Caki2 (cell line): ENCODE data around the gene GULP1. TPM values are rescaled to one million over a fixed set of nuclear protein-coding genes. Genes with fewer than 3 reads are reported as not detected.
"Not testable (repeated sequence)": the region's sequence is repeated elsewhere in the genome, so short reads cannot be mapped to it uniquely, and the experiment has no call there.

Experiments used
- DNase-seq: peaks from one replicate; pipeline ENCODE4 v3.0.0-alpha.2; 2015; ENCODE audit warnings: low read depth
- in situ Hi-C: cut with HindIII; loops from 2 replicates; pipeline ENCODE4 v1.10.0; 2016; ENCODE audit warnings: low sequenced_read_pairs, low pct_unique_long_range_greater_than_20kb, mixed read lengths
- total RNA-seq: library from RNA; depleted of rRNA; stranded (reverse); fragments of >200 nt; shearing (Covaris generic); gene quantifications from 2 replicates; pipeline ENCODE4 v1.2.3, GENCODE V29; 2014; ENCODE audit warnings: low replicate concordance

GULP1 gene
- total RNA-seq, 1 experiment from 2014 or later = 144 TPM

GRCh38 chr2:188527581-188527993 lies 235.9 kb downstream of the GULP1 start:
- no peak for DNase-seq
- in situ Hi-C loops = no loop called here

- in situ Hi-C loops = no loop called here
- no peak for DNase-seq
These were observed 238.0 kb downstream of the GULP1 start for GRCh38 chr2:188529710-188530109.

- in situ Hi-C loops = no loop called here
These were observed 243.2 kb downstream of the GULP1 start for GRCh38 chr2:188534875-188535274.

GRCh38 chr2:188551671-188552070 lies 260.0 kb downstream of the GULP1 start:
- no peak for DNase-seq
- in situ Hi-C loops = no loop called here

More at GRCh38 chr2:188534875-188535274, 243.2 kb downstream of the GULP1 start:
- no peak for DNase-seq

GRCh38 chr2:188557081-188557480 lies 265.4 kb downstream of the GULP1 start:
- in situ Hi-C loops = no loop called here
- no peak for DNase-seq

GRCh38 chr2:188559455-188559854 lies 267.8 kb downstream of the GULP1 start:
- DNase-seq, in situ Hi-C loops: not testable (repeated sequence)

- no peak for DNase-seq
- in situ Hi-C loops = no loop called here
These were observed 269.9 kb downstream of the GULP1 start for GRCh38 chr2:188561473-188561979.

GRCh38 chr2:188569431-188570165 lies 277.9 kb downstream of the GULP1 start:
- DNase-seq = no peak
- in situ Hi-C loops = no loop called here

GRCh38 chr2:188570370-188570769 lies 278.7 kb downstream of the GULP1 start:
- no peak for DNase-seq
- in situ Hi-C loops = no loop called here

GRCh38 chr2:188571543-188572303 lies 280.0 kb downstream of the GULP1 start:
- DNase-seq = no peak

GRCh38 chr2:188572592-188572991 lies 280.9 kb downstream of the GULP1 start:
- in situ Hi-C loops = no loop called here
- DNase-seq = no peak

More at GRCh38 chr2:188571543-188572303, 280.0 kb downstream of the GULP1 start:
- in situ Hi-C loops = no loop called here

GRCh38 chr2:188573453-188573852 lies 281.8 kb downstream of the GULP1 start:
- no peak for DNase-seq
- in situ Hi-C loops = no loop called here

GRCh38 chr2:188576006-188576405 lies 284.3 kb downstream of the GULP1 start:
- DNase-seq = no peak
- in situ Hi-C loops = no loop called here

- in situ Hi-C loops = no loop called here
- DNase-seq = no peak
These were observed 285.0 kb downstream of the GULP1 start for GRCh38 chr2:188576651-188577050.

GRCh38 chr2:188577231-188577630 lies 285.6 kb downstream of the GULP1 start:
- in situ Hi-C loops = no loop called here
- no peak for DNase-seq

- in situ Hi-C loops = no loop called here
- no peak for DNase-seq
These were observed 289.1 kb downstream of the GULP1 start for GRCh38 chr2:188580738-188581137.

GRCh38 chr2:188582211-188582610 lies 290.5 kb downstream of the GULP1 start:
- in situ Hi-C loops = no loop called here

GRCh38 chr2:188588235-188588634 lies 296.6 kb downstream of the GULP1 start:
- no peak for DNase-seq
- in situ Hi-C loops = no loop called here

More at GRCh38 chr2:188582211-188582610, 290.5 kb downstream of the GULP1 start:
- DNase-seq = no peak

- no peak for DNase-seq
- in situ Hi-C loops = no loop called here
These were observed 304.4 kb downstream of the GULP1 start for GRCh38 chr2:188596054-188596453.
